Measurements from ENCODE around the gene PDE1A. TPM values are rescaled to one million over a fixed set of nuclear protein-coding genes. Genes with fewer than 3 reads are reported as not detected.

The PDE1A gene
- total and polyA plus RNA-seq, 7 donors = 0.92 to 4.2 (median 1.8) TPM

DNA sequence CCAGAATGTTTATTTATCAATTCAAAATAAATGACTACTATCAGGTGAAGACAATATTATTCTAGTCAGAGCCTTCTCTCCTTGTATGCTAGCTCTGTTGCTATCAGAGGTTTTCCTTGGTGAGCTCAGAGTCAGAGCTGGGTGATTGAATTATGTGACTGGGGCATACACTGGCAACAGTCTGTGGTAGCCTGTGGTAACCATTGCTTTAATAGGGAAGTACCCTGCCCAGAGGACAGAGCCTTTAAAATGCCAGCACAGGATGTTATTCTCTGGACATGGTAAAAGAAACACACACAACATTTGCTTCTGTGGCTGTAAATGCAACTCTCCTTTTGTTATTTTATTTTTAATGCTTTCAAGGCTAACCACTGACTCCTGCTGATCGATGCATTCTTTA lies 316.5 kb downstream of the PDE1A start:
- 76 to 83% (median 80%) methylated on average over 1 of the region's 1 CpG for WGBS, 3 donors
- ATAC-seq = no peak
- no peak overlapping the region for H3K4me3 ChIP-seq

DNA sequence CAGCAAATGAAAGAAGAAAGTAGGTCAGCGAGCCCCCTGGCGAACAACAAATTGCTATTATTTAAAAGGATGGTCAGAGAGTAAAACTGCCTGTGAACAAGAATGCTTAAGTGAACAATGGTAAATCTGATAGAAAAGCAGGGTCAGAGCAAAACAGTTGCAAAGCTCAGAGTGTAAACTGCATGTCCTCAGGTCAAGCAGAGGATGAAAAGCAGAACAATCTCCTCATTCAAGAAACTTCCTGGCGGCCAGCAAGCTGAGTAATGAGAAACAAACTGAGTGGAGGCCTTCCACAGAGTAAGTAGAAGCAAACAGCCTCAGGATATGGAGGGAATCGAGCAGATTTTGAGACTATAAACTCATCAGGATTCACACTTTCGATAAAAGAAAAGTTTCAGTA lies 323.3 kb downstream of the PDE1A start:
- DNase-seq (no peak), ATAC-seq (no peak)
- Histone ChIP-seq H3K9me3 (no peaks in the 10 kb centered on the region), H3K4me1 (no peaks in the 10 kb centered on the region), H3K36me3 (ENCODE audit: insufficient read depth in 1 of 2, low read depth in 1 of 2) (no peaks in the 10 kb centered on the region), H3K27ac (no peak overlapping the region), H3K27me3 (ENCODE audit: insufficient read depth in 3 of 3, low read length in 2 of 3) (no peaks in the 10 kb centered on the region), H3K4me3 (no peak overlapping the region)
- intact Hi-C loops (cut with DNase I) = no loop called here
- TF ChIP-seq, protein P1, sequence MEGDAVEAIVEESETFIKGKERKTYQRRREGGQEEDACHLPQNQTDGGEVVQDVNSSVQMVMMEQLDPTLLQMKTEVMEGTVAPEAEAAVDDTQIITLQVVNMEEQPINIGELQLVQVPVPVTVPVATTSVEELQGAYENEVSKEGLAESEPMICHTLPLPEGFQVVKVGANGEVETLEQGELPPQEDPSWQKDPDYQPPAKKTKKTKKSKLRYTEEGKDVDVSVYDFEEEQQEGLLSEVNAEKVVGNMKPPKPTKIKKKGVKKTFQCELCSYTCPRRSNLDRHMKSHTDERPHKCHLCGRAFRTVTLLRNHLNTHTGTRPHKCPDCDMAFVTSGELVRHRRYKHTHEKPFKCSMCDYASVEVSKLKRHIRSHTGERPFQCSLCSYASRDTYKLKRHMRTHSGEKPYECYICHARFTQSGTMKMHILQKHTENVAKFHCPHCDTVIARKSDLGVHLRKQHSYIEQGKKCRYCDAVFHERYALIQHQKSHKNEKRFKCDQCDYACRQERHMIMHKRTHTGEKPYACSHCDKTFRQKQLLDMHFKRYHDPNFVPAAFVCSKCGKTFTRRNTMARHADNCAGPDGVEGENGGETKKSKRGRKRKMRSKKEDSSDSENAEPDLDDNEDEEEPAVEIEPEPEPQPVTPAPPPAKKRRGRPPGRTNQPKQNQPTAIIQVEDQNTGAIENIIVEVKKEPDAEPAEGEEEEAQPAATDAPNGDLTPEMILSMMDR (IDR thresholded peaks at IDR 0.05) = no peak
- 78 to 82% (median 79%) methylated on average over 5 of the region's 5 CpGs for WGBS, 3 donors

More for the DNA sequence above, 316.5 kb downstream of the PDE1A start:
- TF ChIP-seq, protein P1 (IDR thresholded peaks at IDR 0.05) = no peak
- no peak for DNase-seq
- no peaks in the 10 kb centered on the region for H3K4me1 ChIP-seq
- no peak overlapping the region for H3K27ac ChIP-seq
- intact Hi-C loops (cut with DNase I) = no loop called here
- H3K9me3 ChIP-seq = no peaks in the 10 kb centered on the region
- no peaks in the 10 kb centered on the region for H3K36me3 ChIP-seq (ENCODE audit: insufficient read depth in 1 of 2, low read depth in 1 of 2)
- no peaks in the 10 kb centered on the region for H3K27me3 ChIP-seq (ENCODE audit: insufficient read depth in 3 of 3, low read length in 2 of 3)

DNA sequence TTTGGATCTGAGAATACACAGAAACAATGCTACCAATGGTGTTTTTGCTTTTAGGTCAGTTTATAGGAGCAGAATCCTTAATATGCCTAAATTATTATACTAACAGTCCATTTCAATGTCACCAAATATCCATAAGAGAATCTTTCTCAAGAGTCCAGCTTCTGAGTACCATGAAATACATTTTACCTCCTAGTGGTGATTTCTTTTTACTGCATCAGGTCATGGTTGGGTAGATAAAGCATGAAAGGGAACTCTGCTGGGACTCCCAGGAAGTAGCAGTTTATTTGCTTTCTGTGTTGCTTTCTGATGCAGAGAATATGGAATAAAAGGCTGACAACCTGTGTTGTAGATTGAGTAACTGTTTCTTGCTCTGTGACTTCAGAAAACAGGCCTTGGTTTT lies 325.6 kb downstream of the PDE1A start:
- TF ChIP-seq, protein P1 (IDR thresholded peaks at IDR 0.05) = no peak
- DNase-seq (no peak), ATAC-seq (no peak)
- no peak overlapping the region for H3K27ac ChIP-seq
- H3K4me1 ChIP-seq = no peaks in the 10 kb centered on the region
- no peaks in the 10 kb centered on the region for H3K27me3 ChIP-seq (ENCODE audit: insufficient read depth in 3 of 3, low read length in 2 of 3)
- intact Hi-C loops (cut with DNase I) = no loop called here
- H3K4me3 ChIP-seq = no peak overlapping the region
- H3K9me3 ChIP-seq = no peaks in the 10 kb centered on the region
- H3K36me3 ChIP-seq (ENCODE audit: insufficient read depth in 1 of 2, low read depth in 1 of 2) = no peaks in the 10 kb centered on the region

DNA sequence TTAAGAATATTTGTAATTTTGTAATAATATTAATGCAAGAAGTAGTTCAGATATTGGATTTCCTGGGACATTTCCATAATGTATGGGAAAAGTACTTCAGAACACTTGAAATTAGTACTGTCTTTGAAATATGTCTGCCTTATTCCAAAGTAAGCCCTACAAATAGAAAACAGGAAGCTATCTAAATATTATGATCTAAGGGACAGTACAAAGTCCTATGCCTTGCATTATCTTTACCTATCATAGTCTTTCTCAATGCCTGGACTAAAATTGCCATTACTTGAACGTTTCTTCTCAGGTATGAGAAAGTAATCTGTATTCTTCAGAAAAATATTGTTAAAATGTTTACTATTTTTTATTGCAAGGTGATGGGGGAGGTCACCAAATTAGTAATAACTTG lies 328.2 kb downstream of the PDE1A start:
- Histone ChIP-seq H3K27me3 (ENCODE audit: insufficient read depth in 3 of 3, low read length in 2 of 3) (no peaks in the 10 kb centered on the region), H3K27ac (no peak overlapping the region), H3K4me1 (no peaks in the 10 kb centered on the region), H3K4me3 (no peak overlapping the region), H3K9me3 (no peaks in the 10 kb centered on the region), H3K36me3 (ENCODE audit: insufficient read depth in 1 of 2, low read depth in 1 of 2) (no peaks in the 10 kb centered on the region)
- DNase-seq = no peak
- WGBS, 3 donors = 78 to 83% (median 80%) methylated on average over 1 of the region's 1 CpG
- no peak for ATAC-seq
- intact Hi-C loops (cut with DNase I) = no loop called here
- TF ChIP-seq, protein P1 (IDR thresholded peaks at IDR 0.05) = no peak

DNA sequence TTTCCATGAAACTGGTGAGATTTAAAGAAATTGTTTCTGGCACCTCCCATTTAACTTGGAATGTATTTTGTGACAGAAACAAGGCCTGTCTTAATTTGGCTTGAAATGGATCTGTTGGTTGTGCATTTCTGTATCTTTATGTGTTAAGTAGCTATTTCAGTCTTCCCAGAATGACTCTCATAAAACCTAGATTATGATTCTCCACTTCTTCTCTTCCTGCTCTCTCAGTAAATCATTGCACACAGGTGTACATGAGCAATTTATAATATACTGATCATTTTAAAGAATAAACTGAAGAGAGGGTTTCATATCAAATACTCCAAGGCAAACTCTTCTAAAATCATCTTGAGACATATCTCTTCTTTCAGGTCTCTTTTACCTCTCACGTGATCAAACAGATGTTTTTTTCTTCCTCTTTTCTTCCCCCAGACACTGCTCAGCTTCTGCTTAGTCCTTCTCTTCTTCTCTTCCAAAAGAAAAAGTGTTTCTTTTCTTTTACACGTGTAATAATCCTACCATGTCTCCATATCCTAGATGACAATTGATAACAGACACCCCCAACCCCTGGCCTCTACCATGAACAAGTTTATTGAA lies 329.2 kb downstream of the PDE1A start:
- TF ChIP-seq, protein P1 (IDR thresholded peaks at IDR 0.05) = no peak
- WGBS, 3 donors = 56 to 66% (median 65%) methylated on average over 2 of the region's 2 CpGs
- Histone ChIP-seq H3K4me1 (no peaks in the 10 kb centered on the region), H3K9me3 (no peaks in the 10 kb centered on the region), H3K4me3 (no peak overlapping the region), H3K36me3 (ENCODE audit: insufficient read depth in 1 of 2, low read depth in 1 of 2) (no peaks in the 10 kb centered on the region), H3K27me3 (ENCODE audit: insufficient read depth in 3 of 3, low read length in 2 of 3) (no peaks in the 10 kb centered on the region), H3K27ac (no peak overlapping the region)
- DNase-seq (no peak), ATAC-seq (no peak)
- intact Hi-C loops (cut with DNase I) = no loop called here
